ENCODE data around the gene MAML3.

DNA sequence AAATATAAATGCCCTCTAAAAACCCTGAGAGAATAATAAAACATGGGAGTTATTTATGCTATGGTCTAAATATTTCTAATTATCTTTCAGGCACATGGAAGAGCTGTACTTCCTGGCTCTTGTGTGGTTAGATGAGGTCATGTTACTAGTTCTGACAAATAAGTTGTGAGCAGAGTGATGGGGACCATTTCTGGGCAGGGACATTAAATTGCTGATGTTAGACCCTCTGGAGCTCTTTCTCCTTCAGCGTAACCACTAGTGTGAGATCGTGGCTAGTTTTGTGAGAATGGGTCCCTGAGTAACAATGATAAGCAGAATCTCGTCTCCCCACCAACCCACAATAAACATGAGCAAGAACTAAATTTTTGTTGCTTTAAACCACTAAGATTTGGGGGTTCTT is 108.0 kb downstream of the MAML3 start:
- no peak for TF ChIP-seq CTCF (IDR thresholded peaks at IDR 0.05 in 8 of 11, conservative IDR thresholded peaks at IDR 0.05 in 3 of 11)
- no peak for TF ChIP-seq POLR2AphosphoS5 (IDR thresholded peaks at IDR 0.05)

All from spleen (tissue), 7 donors.